Type B pancreatic cell (in vitro differentiated cells): ENCODE data around the gene ZNF106. TPM values are rescaled to one million over a fixed set of nuclear protein-coding genes. Genes with fewer than 3 reads are reported as not detected.

ENCODE experiments used
- DNase-seq: peaks from one replicate; pipeline ENCODE4 v3.0.0; 2021; ENCODE audit warnings: mixed read lengths; ENCODE audit not compliant: unreplicated experiment; ENCODE audit errors: extremely low spot score
- H3K27ac Mint-ChIP-seq: 2 replicates; pipeline ENCODE4 v1.8.0; 2021; ENCODE audit warnings: mild to moderate bottlenecking, mixed read lengths
- H3K27me3 Mint-ChIP-seq: 2 replicates; pipeline ENCODE4 v1.8.0; 2021; ENCODE audit warnings: mixed read lengths
- H3K36me3 Mint-ChIP-seq: 2 replicates; pipeline ENCODE4 v1.8.0; 2021; ENCODE audit warnings: mixed read lengths
- H3K4me1 Mint-ChIP-seq: one replicate; pipeline ENCODE4 v1.8.0; 2021; ENCODE audit warnings: mixed read lengths; ENCODE audit not compliant: unreplicated experiment
- H3K4me3 Mint-ChIP-seq: 2 replicates; pipeline ENCODE4 v1.8.0; 2021; ENCODE audit warnings: mild to moderate bottlenecking, mixed read lengths
- H3K9me3 Mint-ChIP-seq: 2 replicates; pipeline ENCODE4 v1.8.0; 2021; ENCODE audit warnings: mixed read lengths
- total RNA-seq: library from RNA; stranded (reverse); gene quantifications from 2 replicates; pipeline ENCODE4 v1.2.1, GENCODE V29; 2021; ENCODE audit warnings: low replicate concordance
- TF ChIP-seq, protein P1 (sequence below): fragments of 200-600 bp; sonication (generic); conservative IDR thresholded peaks from 2 replicates; pipeline ENCODE4 v1.5.0; 2021; ENCODE audit warnings: antibody characterized with exemption, mild to moderate bottlenecking

The ZNF106 gene
- total RNA-seq, 1 donor from 2014 or later, result 52.4 TPM

- no peaks in the 10 kb centered on the region for H3K27me3 Mint-ChIP-seq
- TF ChIP-seq, protein P1, sequence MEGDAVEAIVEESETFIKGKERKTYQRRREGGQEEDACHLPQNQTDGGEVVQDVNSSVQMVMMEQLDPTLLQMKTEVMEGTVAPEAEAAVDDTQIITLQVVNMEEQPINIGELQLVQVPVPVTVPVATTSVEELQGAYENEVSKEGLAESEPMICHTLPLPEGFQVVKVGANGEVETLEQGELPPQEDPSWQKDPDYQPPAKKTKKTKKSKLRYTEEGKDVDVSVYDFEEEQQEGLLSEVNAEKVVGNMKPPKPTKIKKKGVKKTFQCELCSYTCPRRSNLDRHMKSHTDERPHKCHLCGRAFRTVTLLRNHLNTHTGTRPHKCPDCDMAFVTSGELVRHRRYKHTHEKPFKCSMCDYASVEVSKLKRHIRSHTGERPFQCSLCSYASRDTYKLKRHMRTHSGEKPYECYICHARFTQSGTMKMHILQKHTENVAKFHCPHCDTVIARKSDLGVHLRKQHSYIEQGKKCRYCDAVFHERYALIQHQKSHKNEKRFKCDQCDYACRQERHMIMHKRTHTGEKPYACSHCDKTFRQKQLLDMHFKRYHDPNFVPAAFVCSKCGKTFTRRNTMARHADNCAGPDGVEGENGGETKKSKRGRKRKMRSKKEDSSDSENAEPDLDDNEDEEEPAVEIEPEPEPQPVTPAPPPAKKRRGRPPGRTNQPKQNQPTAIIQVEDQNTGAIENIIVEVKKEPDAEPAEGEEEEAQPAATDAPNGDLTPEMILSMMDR, result no peak
- peaks cover 20% of the 10 kb centered on the region for H3K4me1 Mint-ChIP-seq
- no peak for DNase-seq
- H3K27ac Mint-ChIP-seq, result peak overlapping the region; percentile 76
- peaks cover 6% of the 10 kb centered on the region for H3K36me3 Mint-ChIP-seq
- H3K9me3 Mint-ChIP-seq, result no peaks in the 10 kb centered on the region
- H3K4me3 Mint-ChIP-seq, result peak overlapping the region; percentile 70
These were observed 34.0 kb downstream of the ZNF106 start for GRCh38 chr15:42456971-42457370.

- peak overlapping the region; percentile 76 for H3K27ac Mint-ChIP-seq
These were observed 34.4 kb downstream of the ZNF106 start for GRCh38 chr15:42456531-42456930.

DNA sequence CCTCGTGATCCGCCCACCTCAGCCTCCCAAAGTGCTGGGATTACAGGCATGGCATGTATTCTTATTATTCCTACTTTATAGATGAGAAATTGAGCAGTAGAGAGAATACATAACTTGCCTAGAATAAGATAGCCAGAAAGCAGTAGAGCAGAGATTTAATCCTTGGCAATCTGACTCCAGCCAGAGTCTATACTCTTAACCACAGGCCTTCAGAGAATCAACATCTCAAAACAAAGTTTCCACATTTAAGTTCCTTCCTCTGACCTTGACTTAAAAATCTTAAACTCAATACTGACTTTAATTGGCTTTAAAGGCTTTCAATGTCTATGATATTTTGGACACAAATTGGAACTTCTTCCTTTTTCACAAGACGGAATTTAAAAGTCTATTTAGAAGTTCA is 37.1 kb downstream of the ZNF106 start:
- Mint-ChIP-seq H3K9me3 (no peaks in the 10 kb centered on the region), H3K4me1 (peaks cover 16% of the 10 kb centered on the region), H3K27me3 (no peaks in the 10 kb centered on the region), H3K36me3 (peaks cover 27% of the 10 kb centered on the region), H3K27ac (no peak overlapping the region), H3K4me3 (no peak overlapping the region)
- TF ChIP-seq, protein P1, result no peak
- no peak for DNase-seq

More at GRCh38 chr15:42456531-42456930, 34.4 kb downstream of the ZNF106 start:
- Mint-ChIP-seq H3K9me3 (no peaks in the 10 kb centered on the region), H3K36me3 (peaks cover 10% of the 10 kb centered on the region), H3K4me1 (peaks cover 20% of the 10 kb centered on the region), H3K4me3 (peak overlapping the region; percentile 70), H3K27me3 (no peaks in the 10 kb centered on the region)
- TF ChIP-seq, protein P1, result no peak
- no peak for DNase-seq

GRCh38 chr15:42450425-42450790 is 40.5 kb downstream of the ZNF106 start:
- TF ChIP-seq, protein P1, result no peak
- Mint-ChIP-seq H3K27me3 (no peaks in the 10 kb centered on the region), H3K27ac (no peak overlapping the region), H3K4me1 (no peaks in the 10 kb centered on the region), H3K9me3 (no peaks in the 10 kb centered on the region), H3K4me3 (no peak overlapping the region), H3K36me3 (peaks cover 40% of the 10 kb centered on the region)
- DNase-seq, result no peak

- no peak for DNase-seq
- TF ChIP-seq, protein P1, result no peak
- H3K36me3 Mint-ChIP-seq, result peaks cover 46% of the 10 kb centered on the region
These were observed 41.0 kb downstream of the ZNF106 start for GRCh38 chr15:42449770-42450424.

More at GRCh38 chr15:42449770-42450424, 41.0 kb downstream of the ZNF106 start:
- no peaks in the 10 kb centered on the region for H3K4me1 Mint-ChIP-seq
- H3K27me3 Mint-ChIP-seq, result no peaks in the 10 kb centered on the region
- no peak overlapping the region for H3K27ac Mint-ChIP-seq
- no peaks in the 10 kb centered on the region for H3K9me3 Mint-ChIP-seq
- H3K4me3 Mint-ChIP-seq, result no peak overlapping the region
